Measurements from ENCODE around the gene CDC45.
"Not testable (repeated sequence)": the region's sequence is repeated elsewhere in the genome, so short reads cannot be mapped to it uniquely, and the experiment has no call there.

The CDC45 gene

GRCh38 chr22:19479355-19480172, at the start of gene CDC45:
TSS of gene CDC45 (plus strand) at chr22:19479920. CDS start at chr22:19479969, 49 bp downstream.
- DNase-seq (ENCODE audit: low spot score) = peak; percentile 97

- peak; percentile 71 for DNase-seq (ENCODE audit: low spot score)
Measured at GRCh38 chr22:19429950-19430889, 49.5 kb upstream of the CDC45 start.

DNA sequence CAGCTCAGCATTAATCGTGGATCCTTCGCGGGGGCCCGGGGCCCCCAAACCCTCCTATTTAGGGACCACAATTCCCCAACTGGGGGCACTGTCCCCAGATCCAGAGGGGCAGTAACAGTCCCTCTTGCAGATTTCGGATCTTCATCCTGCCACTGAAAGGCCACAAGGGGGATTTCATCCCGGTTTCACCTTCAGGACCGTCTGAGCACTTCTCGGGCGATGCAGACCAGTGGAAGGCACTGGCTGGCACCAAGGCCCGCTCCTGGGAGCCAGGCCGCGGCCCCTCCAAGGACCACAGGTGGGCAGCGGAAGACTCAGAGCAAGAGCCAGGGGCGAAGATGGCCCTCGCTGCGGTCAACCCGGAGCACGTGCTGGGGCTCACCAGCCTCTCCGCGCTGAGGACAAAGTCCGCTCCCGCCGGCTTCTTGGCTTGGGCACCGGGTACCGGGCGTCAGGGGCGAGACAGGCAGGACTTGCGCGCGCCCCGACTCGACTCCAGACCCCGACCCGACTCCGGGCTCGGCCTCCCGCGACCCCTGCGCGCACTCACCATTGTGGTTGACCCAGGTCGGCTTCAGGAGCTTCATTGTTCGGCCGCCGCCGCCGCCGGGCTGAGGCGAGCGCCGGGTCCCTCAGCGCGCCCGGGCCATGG, 48.7 kb upstream of the CDC45 start:
- peak; percentile 44 for DNase-seq (ENCODE audit: low spot score)

DNA sequence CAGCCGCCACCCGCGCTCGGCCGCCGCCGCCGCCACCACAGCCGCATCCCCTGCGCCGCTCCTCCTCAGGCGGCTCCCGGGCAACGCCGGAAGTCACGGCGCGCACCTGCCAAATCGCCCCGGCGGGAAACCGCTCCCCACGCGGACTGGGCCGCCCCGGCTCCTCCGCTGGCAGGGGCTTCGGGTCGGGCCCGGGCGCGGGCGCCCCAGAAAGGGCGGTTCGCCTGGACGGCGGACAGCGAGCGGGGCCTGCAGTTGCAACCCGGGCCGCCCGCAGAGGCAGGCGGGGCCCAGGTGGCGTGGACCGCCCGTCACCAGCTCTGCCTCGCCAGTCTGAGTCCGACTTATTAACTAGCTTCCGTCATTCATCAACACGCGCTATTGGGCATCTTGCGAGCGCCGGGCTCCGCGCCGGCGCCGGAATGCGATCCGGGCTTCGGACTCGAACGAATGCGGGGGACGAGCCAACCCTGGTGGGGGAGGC, 48.0 kb upstream of the CDC45 start, which contains the start of gene HIRA:
Gene HIRA, minus strand, starts transcription at position 85 of the 484 bp plus-strand sequence. CDS start 257 bp downstream, outside the sequence.
- peak; percentile 78 for DNase-seq (ENCODE audit: low spot score)

GRCh38 chr22:19432133-19432851, 47.4 kb upstream of the CDC45 start, which contains the start of gene MRPL40:
TSS of gene MRPL40 (plus strand) at chr22:19432545. CDS start at chr22:19432555, 10 bp downstream.
- DNase-seq (ENCODE audit: low spot score) = peak; percentile 90

- no peak for DNase-seq (ENCODE audit: low spot score)
Measured at GRCh38 chr22:19434401-19434800, 45.3 kb upstream of the CDC45 start.

- DNase-seq (ENCODE audit: low spot score) = no peak
Measured at GRCh38 chr22:19434829-19435580, 44.7 kb upstream of the CDC45 start.

DNA sequence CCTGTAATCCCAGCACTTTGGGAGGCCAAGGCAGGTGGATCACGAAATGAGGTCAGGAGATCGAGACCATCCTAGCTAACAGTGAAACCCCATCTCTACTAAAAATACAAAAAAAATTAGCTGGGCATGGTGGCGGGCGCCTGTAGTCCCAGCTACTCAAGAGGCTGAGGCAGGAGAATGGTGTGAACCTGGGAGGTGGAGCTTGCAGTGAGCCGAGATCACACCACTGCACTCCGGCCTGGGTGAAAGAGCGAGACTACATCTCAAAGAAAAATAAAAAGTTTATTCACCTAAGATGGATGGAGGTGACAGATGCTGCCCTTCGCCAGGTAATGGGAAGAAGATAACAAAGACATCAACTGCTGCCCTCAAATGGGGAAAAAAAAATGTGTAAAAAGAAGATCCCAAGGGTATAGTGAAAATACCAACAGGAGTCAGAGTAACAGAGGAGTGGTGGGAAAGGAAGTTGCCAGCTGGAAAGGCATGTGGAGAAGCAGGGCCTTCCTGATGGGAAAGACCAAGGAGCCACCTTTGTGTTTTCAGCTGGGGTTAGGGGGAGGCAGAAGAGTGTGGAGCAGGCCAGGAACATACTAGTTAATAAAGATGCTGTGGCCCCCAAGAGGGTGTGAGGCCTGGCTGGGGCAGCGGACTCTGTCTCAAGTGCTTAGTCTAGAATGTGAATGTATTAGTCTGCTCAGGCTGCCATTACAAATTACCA, 43.1 kb upstream of the CDC45 start:
- DNase-seq (ENCODE audit: low spot score) = not testable (repeated sequence)

GRCh38 chr22:19438298-19438697, 41.4 kb upstream of the CDC45 start:
- no peak for DNase-seq (ENCODE audit: low spot score)

DNA sequence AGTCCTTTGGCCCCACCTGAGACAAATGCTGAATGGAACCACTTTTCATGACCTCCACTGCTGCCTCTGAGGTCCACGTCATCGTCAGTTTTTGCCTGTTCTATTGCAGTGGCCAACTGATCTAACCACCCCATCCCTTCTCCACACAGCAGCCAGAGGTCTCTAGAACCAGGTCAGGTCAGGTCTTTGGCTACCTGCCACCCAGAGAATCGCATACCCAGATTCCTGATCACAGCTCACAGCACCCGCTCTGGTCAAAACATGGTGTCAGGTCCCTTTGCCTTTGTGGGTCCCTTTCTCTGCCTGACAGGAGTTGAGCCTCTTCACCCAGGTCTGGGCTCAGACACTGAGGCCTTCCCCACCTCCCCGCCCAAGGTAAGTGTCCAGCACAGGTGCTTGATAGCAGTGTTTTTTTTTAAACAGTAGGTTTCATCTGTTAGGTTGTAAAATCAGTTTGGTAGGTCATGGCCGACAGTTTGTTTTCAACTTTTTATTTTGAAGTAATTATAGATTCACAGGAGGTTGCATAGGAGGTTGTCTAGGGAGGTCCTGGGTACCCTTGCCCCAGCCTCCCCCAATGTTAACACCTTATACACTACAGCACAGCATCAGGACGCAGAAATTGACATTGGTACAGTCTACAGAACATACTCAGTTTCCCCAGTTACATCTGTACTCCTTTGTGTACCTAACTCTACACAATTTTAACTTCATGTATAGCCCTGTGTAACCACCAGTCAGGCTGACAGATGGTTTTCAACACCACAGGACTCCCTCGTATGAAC, 39.1 kb upstream of the CDC45 start:
- DNase-seq (ENCODE audit: low spot score) = no peak

DNA sequence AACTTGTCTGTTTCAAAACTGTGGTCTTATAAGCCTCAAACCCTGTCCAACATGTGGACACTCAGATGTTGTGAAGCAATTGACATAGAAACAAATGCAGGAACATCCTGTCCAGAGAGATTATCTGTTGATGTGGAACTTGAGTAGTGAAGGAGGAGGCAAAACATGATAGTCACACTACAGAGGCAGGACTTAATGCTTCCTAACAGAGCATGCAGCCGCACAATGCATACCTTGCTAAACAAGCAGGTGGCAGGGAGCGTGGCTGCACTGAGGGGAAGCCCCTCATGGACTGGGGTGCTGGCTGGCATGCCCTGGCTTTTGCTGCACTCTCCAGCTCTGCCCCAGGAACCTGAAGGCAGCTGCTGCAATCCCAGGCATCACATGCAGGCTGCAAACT, 37.6 kb upstream of the CDC45 start:
- DNase-seq (ENCODE audit: low spot score) = no peak

GRCh38 chr22:19443544-19444211, 36.0 kb upstream of the CDC45 start:
- DNase-seq (ENCODE audit: low spot score) = no peak

DNA sequence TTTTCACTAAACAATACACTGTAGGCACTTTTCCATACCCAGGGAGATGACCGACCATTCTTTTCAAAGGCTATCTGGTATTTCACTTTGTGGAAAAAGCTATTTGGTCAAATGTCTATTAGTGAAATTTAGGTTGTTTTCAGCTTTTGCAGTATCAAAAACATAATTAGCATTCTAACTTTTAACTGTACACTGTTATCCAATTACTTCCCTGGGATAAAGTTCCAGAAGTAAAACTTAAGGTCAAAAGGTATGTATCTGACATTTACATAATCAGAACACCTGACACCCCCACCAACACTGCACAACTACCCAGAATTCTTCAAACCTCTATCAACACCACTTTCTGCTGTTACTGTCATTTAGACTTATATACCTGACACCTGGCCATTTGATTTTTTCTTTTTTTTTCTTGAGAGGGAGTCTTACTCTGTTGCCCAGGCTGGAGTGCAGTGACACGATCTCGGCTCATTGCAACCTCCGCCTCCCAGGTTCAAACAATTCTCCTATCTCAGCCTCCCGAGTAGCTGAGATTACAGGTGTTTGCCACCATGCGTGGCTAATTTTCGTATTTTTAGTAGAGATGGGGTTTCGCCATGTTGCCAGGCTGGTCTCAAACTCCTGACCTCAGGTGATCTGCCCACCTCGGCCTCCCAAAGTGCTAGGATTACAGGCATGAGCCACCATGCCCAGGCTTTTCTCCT, 34.3 kb upstream of the CDC45 start:
- DNase-seq (ENCODE audit: low spot score) = not testable (repeated sequence)

DNA sequence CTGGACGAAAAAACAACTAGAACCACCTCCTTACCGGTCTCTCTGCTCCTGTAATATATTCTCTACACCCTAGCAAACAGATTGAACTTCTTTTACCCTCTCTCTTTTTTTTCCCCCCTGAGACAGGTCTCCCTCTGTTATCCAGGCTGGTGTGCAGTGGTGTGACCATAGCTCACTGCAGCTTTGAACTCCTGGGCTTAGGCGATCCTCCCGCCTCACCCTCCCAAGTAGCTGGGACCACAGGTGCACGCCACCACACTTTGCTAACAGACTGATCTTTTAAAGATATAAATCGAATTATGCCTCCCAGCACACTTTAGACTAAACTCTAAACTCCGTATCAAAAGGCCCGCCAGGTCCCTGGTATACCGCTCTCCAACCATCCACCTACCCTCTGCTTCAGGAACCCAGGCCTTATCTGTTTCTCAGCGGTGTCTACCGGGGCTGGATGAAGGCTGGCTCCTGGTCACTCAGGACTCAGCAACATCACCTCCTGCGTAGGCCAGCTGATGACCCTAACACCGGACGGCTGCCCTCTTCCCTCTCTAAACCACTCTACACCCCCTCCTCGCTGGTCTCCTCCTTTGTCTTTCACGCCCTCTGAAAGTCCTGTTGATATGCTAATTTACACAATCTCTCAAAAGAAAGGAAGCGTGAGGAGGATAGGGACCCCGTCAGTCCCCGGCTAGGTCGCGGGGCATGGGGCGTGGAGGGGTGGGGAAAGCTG, 33.0 kb upstream of the CDC45 start:
- DNase-seq (ENCODE audit: low spot score) = no peak

DNA sequence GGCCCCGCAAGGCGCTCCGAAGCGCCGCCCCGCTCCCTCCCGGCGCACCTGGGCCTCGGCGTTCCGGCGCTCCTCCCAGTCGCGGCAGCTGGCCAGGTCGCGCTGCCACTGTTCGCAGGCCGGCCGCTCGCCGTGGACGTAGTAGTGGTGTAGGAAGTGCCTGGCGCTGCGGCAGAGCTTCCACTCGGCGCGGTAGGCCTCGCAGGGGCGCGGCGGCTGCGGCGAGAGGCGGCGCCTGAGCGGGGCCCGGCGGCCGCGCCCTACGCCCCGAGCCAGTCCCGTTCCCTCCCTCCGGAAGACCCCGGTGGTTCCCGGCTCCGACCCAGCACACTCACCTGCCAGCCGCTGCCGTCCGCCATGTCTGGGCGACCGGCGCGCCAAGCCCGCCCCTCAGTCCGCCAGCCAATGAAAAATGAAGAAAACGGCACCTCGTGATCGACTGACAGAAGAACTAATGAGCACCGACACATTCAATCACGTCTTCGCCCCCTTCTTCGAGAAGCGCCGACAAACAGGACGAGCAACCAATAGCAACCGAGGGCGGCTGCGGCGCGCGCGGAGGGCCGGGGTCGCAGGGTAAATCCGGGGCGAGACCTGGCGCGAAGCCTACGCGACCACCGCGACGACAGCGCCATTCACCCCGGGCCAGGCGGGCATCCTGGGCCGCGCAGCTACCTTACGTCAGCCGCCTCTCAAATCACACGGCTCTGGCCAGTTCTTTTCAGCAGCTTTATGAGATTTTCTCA, 32.2 kb upstream of the CDC45 start, which contains the start of gene C22orf39:
Gene C22orf39, minus strand, starts transcription at position 382 of the 746 bp plus-strand sequence. Its CDS starts 23 bp downstream, at position 359.
- peak; percentile 87 for DNase-seq (ENCODE audit: low spot score)

GRCh38 chr22:19448076-19448607, 31.6 kb upstream of the CDC45 start:
- DNase-seq (ENCODE audit: low spot score) = no peak
